Measurements from ENCODE around the gene SHE. TPM values are rescaled to one million over a fixed set of nuclear protein-coding genes. Genes with fewer than 3 reads are reported as not detected.
"Not testable (repeated sequence)": the region's sequence is repeated elsewhere in the genome, so short reads cannot be mapped to it uniquely, and the experiment has no call there.

The SHE gene
- total RNA-seq, 2 experiments from 2014 or later, result not detected

- no peaks in the 10 kb centered on the region for H3K36me3 ChIP-seq (ENCODE audit: insufficient read depth, low read length)
- H3K4me3 ChIP-seq (ENCODE audit: low read depth, low read length, poor library complexity, severe bottlenecking), result no peak overlapping the region
- BruUV-seq (replicated peaks), result no TSS peak
- no peaks in the 10 kb centered on the region for H4K20me1 ChIP-seq (ENCODE audit: insufficient read depth, low read length)
- H3K9me3 ChIP-seq (ENCODE audit: low read length), result no peaks in the 10 kb centered on the region
- POLR2A ChIA-PET, result interaction anchor here (0.6 to 0.7 kb wide), 2 partner anchors 59 to 593 kb away, joined by 4 read pairs; no protein-coding TSS in a partner anchor
- no peak overlapping the region for H2AFZ ChIP-seq (ENCODE audit: low read length)
- CTCF ChIA-PET (ENCODE audit: unreplicated experiment), result no interaction called here
- intact Hi-C loops (cut with micrococcal nuclease; ENCODE audit: unreplicated experiment), result no loop called here
- H3K9me2 ChIP-seq (ENCODE audit: insufficient read depth, low read length), result no peaks in the 10 kb centered on the region
- no peak for DNase-seq (ENCODE audit: low spot score)
- no peak overlapping the region for H3K4me2 ChIP-seq (ENCODE audit: low read length)
- peaks cover 21% of the 10 kb centered on the region for H3K4me1 ChIP-seq (ENCODE audit: insufficient read depth, low read length, poor library complexity, severe bottlenecking)
- H3K79me2 ChIP-seq (ENCODE audit: insufficient read depth, low read depth, low read length), result no peaks in the 10 kb centered on the region
- TF ChIP-seq CTCF (conservative IDR thresholded peaks at IDR 0.05; ENCODE audit: low read length), result no peak
- no peak overlapping the region for H3K27ac ChIP-seq (ENCODE audit: low read depth, low read length, poor library complexity, severe bottlenecking)
Measured at GRCh38 chr1:154488922-154489321, 13.3 kb downstream of the SHE start.

- H3K9me3 ChIP-seq (ENCODE audit: low read length); H3K4me1 ChIP-seq (ENCODE audit: insufficient read depth, low read length, poor library complexity, severe bottlenecking); H3K27ac ChIP-seq (ENCODE audit: low read depth, low read length, poor library complexity, severe bottlenecking); H3K36me3 ChIP-seq (ENCODE audit: insufficient read depth, low read length); intact Hi-C loops (cut with micrococcal nuclease; ENCODE audit: unreplicated experiment); CTCF ChIA-PET (ENCODE audit: unreplicated experiment); H2AFZ ChIP-seq (ENCODE audit: low read length); H3K4me2 ChIP-seq (ENCODE audit: low read length); H4K20me1 ChIP-seq (ENCODE audit: insufficient read depth, low read length); H3K4me3 ChIP-seq (ENCODE audit: low read depth, low read length, poor library complexity, severe bottlenecking); H3K79me2 ChIP-seq (ENCODE audit: insufficient read depth, low read depth, low read length); BruUV-seq (replicated peaks); H3K9me2 ChIP-seq (ENCODE audit: insufficient read depth, low read length); DNase-seq (ENCODE audit: low spot score): not testable (repeated sequence)
- POLR2A ChIA-PET, result interaction anchor here (0.7 kb wide), 2 partner anchors 73 to 1253 kb away, joined by 3 read pairs; no protein-coding TSS in a partner anchor
Measured at GRCh38 chr1:154486756-154487155, 15.5 kb downstream of the SHE start.

DNA sequence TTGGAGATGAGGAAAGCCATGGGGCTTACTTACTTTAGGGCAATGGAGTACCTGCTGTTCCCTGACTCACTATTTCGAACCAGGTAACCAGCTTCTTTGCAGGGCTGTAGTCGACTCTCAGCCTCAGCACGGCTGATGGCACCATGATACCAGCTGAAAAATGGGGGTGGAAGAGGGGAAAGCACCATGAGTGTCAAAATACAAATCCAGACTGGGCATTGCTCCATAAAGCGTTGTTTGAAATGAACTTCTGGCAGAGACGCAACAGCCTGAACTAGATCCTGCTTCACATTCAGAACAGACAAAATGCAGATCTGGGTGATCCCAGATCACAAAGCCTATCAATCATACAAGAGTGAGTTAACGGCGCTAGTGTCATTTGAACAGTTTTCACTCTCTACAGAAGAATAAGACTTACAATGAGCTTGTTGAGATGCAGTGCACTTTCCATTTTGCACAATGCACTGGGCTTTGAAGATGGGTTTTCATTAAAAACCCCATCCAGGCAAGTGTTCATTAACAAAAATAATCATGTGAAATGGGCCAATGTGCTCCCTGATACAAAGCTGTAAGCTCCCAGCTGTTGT, 16.2 kb downstream of the SHE start:
- no peak for DNase-seq (ENCODE audit: low spot score)
- Histone ChIP-seq H3K36me3 (ENCODE audit: insufficient read depth, low read length) (no peaks in the 10 kb centered on the region), H2AFZ (ENCODE audit: low read length) (no peak overlapping the region), H3K27ac (ENCODE audit: low read depth, low read length, poor library complexity, severe bottlenecking) (no peak overlapping the region), H3K4me1 (ENCODE audit: insufficient read depth, low read length, poor library complexity, severe bottlenecking) (no peaks in the 10 kb centered on the region), H3K4me3 (ENCODE audit: low read depth, low read length, poor library complexity, severe bottlenecking) (no peak overlapping the region), H3K9me3 (ENCODE audit: low read length) (no peaks in the 10 kb centered on the region), H3K9me2 (ENCODE audit: insufficient read depth, low read length) (no peaks in the 10 kb centered on the region), H3K79me2 (ENCODE audit: insufficient read depth, low read depth, low read length) (no peaks in the 10 kb centered on the region), H4K20me1 (ENCODE audit: insufficient read depth, low read length) (no peaks in the 10 kb centered on the region), H3K4me2 (ENCODE audit: low read length) (no peak overlapping the region)
- TF ChIP-seq CTCF (conservative IDR thresholded peaks at IDR 0.05; ENCODE audit: low read length) (no peak), EZH2phosphoT487 (IDR thresholded peaks at IDR 0.05; ENCODE audit: borderline replicate concordance, low read depth, low read length) (no peak)
- intact Hi-C loops (cut with micrococcal nuclease; ENCODE audit: unreplicated experiment), result no loop called here
- ChIA-PET POLR2A (no interaction called here), CTCF (ENCODE audit: unreplicated experiment) (interaction anchor here (0.5 kb wide), 1 partner anchor 23 kb away, joined by 3 read pairs; no protein-coding TSS in a partner anchor)
- no TSS peak for BruUV-seq (replicated peaks)

Measured in OCI-LY7 (cell line).